Ascending aorta (tissue), 2 donors: ENCODE measurements around the gene CPA2. TPM values are rescaled to one million over a fixed set of nuclear protein-coding genes. Genes with fewer than 3 reads are reported as not detected.
"Not testable (repeated sequence)": the region's sequence is repeated elsewhere in the genome, so short reads cannot be mapped to it uniquely, and the experiment has no call there.

Experiments
- DNase-seq, 2 donors: peaks; one replicate each; pipeline ENCODE4 v3.0.0-alpha.2; 2019; ENCODE audit warnings: low spot score in 2 of 2
- H3K27ac ChIP-seq, 2 donors: fragments of 200-600 bp; sonication (generic); one replicate each; pipeline ENCODE4 v1.5.1; 2016 to 2017; ENCODE audit warnings: mild to moderate bottlenecking in 1 of 2
- H3K27me3 ChIP-seq: fragments of 200-600 bp; sonication (generic); one replicate; pipeline ENCODE4 v1.5.1; 2017
- H3K36me3 ChIP-seq, 2 donors: fragments of 200-600 bp; sonication (generic); one replicate each; pipeline ENCODE4 v1.5.1; 2016
- H3K4me1 ChIP-seq, 2 donors: fragments of 200-600 bp; sonication (generic); one replicate each; pipeline ENCODE4 v1.5.1; 2016 to 2017; ENCODE audit warnings: mild to moderate bottlenecking in 1 of 2
- H3K4me3 ChIP-seq, 2 donors: fragments of 200-600 bp; sonication (generic); one replicate each; pipeline ENCODE4 v1.5.1; 2016 to 2017; ENCODE audit warnings: mild to moderate bottlenecking in 1 of 2
- H3K9me3 ChIP-seq, 2 donors: fragments of 200-600 bp; sonication (generic); one replicate each; pipeline ENCODE4 v1.5.1; 2016
- intact Hi-C: fragments of 100-400 bp; cut with DNase I; formaldehyde crosslinking; loops from one replicate; pipeline ENCODE4 v1.15.1; 2023
- total RNA-seq: library from RNA; depleted of rRNA; stranded (reverse); fragments of >200 nt; gene quantifications from one replicate; pipeline ENCODE4 v1.1.0, GENCODE V29; 2016
- TF ChIP-seq, protein P1 (sequence below), 3 experiments: fragments of 200-600 bp in 2 of 3; fragments of 450-650 bp in 1 of 3; sonication (generic) in 2 of 3; IDR thresholded peaks; one replicate each; pipeline ENCODE4 v1.5.1; 2016 to 2019; ENCODE audit warnings: antibody characterized with exemption in 3 of 3, mild to moderate bottlenecking in 1 of 3, moderate library complexity in 1 of 3

The CPA2 gene
- total RNA-seq, 1 donor from 2014 or later, result not detected

DNA sequence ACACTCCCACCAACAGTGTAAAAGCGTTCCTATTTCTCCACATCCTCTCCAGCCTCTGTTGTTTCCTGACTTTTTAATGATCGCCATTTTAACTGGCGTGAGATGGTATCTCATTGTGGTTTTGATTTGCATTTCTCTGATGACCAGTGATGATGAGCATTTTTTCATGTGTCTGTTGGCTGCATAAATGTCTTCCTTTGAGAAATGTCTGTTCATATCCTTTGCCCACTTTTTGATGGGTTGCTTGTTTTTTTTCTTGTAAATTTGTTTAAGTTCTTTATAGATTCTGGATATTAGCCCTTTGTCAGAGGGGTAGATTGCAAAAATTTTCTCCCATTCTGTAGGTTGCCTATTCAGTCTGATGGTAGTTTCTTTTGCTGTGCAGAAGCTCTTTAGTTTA is 17.0 kb upstream of the CPA2 start:
- H3K9me3 ChIP-seq, H3K4me1 ChIP-seq, intact Hi-C loops, H3K27me3 ChIP-seq, H3K4me3 ChIP-seq, DNase-seq, H3K36me3 ChIP-seq, H3K27ac ChIP-seq: not testable (repeated sequence)

DNA sequence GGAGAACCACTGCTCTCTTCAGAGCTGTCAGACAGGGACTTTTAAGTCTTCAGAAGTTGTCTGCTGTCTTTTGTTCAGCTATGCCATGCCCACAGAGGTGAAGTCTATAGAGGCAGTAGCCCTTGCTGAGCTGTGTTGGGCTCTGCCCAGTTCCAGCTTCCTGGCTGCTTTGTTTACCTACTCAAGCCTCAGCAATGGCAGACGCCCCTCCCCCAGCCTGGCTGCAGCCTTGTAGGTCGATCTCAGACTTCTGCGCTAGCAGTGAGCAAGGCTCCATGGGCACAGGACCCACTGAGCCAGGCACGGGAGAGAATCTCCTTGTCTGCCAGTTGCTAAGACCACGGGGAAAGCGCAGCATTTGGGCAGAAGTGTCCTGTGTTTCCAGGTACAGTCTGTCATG is 12.1 kb upstream of the CPA2 start:
- Histone ChIP-seq H3K4me3 (no peak overlapping the region), H3K9me3 (peaks cover 5 to 20% of the 10 kb centered on the region in 2 donors), H3K4me1 (no peaks in the 10 kb centered on the region), H3K36me3 (no peaks in the 10 kb centered on the region), H3K27ac (no peak overlapping the region), H3K27me3 (no peaks in the 10 kb centered on the region)
- TF ChIP-seq, protein P1, sequence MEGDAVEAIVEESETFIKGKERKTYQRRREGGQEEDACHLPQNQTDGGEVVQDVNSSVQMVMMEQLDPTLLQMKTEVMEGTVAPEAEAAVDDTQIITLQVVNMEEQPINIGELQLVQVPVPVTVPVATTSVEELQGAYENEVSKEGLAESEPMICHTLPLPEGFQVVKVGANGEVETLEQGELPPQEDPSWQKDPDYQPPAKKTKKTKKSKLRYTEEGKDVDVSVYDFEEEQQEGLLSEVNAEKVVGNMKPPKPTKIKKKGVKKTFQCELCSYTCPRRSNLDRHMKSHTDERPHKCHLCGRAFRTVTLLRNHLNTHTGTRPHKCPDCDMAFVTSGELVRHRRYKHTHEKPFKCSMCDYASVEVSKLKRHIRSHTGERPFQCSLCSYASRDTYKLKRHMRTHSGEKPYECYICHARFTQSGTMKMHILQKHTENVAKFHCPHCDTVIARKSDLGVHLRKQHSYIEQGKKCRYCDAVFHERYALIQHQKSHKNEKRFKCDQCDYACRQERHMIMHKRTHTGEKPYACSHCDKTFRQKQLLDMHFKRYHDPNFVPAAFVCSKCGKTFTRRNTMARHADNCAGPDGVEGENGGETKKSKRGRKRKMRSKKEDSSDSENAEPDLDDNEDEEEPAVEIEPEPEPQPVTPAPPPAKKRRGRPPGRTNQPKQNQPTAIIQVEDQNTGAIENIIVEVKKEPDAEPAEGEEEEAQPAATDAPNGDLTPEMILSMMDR (IDR thresholded peaks at IDR 0.05), result no peak
- no peak for DNase-seq
- intact Hi-C loops, result no loop called here

DNA sequence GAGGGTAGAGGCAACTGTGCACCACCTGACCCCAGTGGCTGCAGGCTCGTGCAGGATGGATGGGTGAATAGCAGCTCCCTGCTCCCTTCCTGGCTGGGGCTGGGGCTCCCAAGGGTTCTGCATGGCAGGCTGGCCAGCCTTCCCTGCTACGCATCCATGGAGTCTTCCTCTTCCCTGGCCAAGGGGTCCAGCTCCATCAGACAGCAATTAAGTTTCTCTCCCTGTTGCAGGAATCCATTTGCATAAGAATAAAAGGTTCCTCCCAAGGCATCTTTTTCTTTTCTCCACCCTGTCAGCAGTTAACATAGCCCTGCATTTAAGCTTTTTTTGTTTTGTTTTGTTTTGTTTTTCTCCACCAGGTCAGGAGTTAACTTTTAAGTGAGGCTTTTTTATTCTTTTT is 10.0 kb upstream of the CPA2 start:
- H3K9me3 ChIP-seq, result peaks cover 5 to 20% of the 10 kb centered on the region in 2 donors

DNA sequence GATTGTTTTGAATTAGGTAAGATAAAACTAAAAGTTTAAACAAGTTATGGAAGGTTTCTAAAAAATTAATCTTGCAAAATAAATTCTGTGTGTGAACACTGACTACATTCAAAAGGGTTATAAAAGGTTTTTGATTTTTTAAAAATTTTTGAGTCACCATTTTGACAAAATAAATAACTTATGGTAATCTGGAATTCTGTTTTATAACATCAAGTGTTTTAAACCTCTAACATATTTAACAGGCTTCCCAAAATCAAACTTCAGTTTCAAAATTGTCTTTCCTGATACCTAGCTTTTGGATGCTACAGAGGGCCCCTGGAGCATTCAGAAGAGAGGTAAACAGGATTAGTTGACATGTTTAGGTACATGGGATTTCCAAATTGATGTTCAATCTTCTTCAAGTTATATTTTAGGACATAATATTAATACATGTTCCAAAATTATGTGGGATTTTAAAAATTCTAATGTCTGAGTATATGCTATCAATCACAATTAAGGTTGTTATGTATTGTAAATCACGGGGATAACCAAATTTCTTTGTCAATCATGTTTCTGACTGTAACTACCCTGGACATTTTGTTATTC is 8.1 kb upstream of the CPA2 start:
- Histone ChIP-seq H3K4me3 (no peak overlapping the region), H3K27ac (no peak overlapping the region), H3K9me3 (peaks cover 5 to 17% of the 10 kb centered on the region in 2 donors), H3K4me1 (no peaks in the 10 kb centered on the region), H3K36me3 (no peaks in the 10 kb centered on the region), H3K27me3 (no peaks in the 10 kb centered on the region)
- intact Hi-C loops, result no loop called here
- no peak for DNase-seq
- TF ChIP-seq, protein P1 (IDR thresholded peaks at IDR 0.05), result no peak

More for the DNA sequence above, 10.0 kb upstream of the CPA2 start:
- Histone ChIP-seq H3K27me3 (no peaks in the 10 kb centered on the region), H3K4me1 (no peaks in the 10 kb centered on the region), H3K4me3 (no peak overlapping the region), H3K27ac (no peak overlapping the region), H3K36me3 (no peaks in the 10 kb centered on the region)
- DNase-seq, result no peak
- TF ChIP-seq, protein P1 (IDR thresholded peaks at IDR 0.05), result no peak
- intact Hi-C loops, result no loop called here

DNA sequence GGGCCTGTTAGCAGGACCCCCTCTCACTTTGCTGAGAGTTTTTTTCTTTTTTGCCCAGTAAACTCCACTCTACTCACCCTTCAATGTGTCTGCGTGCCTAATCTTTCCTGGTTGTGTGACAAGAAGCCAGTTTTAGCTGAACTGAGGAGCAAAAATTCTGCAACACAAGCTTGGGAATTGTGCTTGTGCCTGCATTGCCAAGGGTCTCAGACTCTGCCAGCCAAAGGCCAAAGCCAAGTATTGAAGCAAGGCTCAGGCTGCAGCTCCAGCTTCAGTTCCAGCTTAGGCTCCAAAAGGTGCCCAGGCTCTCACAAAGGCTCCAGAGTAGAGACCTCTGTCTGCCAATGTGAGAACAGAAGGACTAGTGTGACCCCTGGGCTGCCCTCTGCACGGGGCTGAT is 4.2 kb upstream of the CPA2 start:
- intact Hi-C loops, result no loop called here

DNA sequence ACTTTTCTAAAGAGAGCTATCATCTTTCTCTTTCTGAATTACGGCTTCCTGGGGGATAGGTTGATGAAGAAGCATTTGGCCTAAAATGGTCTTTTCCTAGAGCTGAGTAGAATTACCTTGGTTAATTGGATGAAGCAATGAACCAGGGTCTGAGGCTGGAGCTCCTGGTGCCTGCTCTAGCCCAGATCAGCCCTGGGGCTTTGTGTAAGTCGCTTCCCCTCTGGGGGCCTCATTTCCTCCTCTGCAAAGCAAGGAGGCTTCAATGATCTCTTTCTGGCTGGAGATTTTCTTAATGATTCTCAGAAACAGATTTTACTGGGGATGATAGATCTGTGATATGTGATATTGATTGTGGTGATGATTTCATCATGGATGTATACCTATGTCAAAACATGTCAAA is 3.5 kb upstream of the CPA2 start:
- Histone ChIP-seq H3K27me3 (no peaks in the 10 kb centered on the region), H3K4me1 (no peaks in the 10 kb centered on the region), H3K36me3 (no peaks in the 10 kb centered on the region), H3K9me3 (peaks cover 0 to 10% of the 10 kb centered on the region in 2 donors), H3K27ac (no peak overlapping the region), H3K4me3 (no peak overlapping the region)
- intact Hi-C loops, result no loop called here
- TF ChIP-seq, protein P1 (IDR thresholded peaks at IDR 0.05), result no peak
- no peak for DNase-seq

More for the DNA sequence above, 4.2 kb upstream of the CPA2 start:
- TF ChIP-seq, protein P1 (IDR thresholded peaks at IDR 0.05), result no peak
- peaks cover 5 to 16% of the 10 kb centered on the region in 2 donors for H3K9me3 ChIP-seq
- no peak overlapping the region for H3K4me3 ChIP-seq
- DNase-seq, result no peak
- H3K36me3 ChIP-seq, result no peaks in the 10 kb centered on the region
- no peaks in the 10 kb centered on the region for H3K27me3 ChIP-seq
- H3K4me1 ChIP-seq, result no peaks in the 10 kb centered on the region
- no peak overlapping the region for H3K27ac ChIP-seq
